Measurements from ENCODE around the gene NBDY.

The NBDY gene

DNA sequence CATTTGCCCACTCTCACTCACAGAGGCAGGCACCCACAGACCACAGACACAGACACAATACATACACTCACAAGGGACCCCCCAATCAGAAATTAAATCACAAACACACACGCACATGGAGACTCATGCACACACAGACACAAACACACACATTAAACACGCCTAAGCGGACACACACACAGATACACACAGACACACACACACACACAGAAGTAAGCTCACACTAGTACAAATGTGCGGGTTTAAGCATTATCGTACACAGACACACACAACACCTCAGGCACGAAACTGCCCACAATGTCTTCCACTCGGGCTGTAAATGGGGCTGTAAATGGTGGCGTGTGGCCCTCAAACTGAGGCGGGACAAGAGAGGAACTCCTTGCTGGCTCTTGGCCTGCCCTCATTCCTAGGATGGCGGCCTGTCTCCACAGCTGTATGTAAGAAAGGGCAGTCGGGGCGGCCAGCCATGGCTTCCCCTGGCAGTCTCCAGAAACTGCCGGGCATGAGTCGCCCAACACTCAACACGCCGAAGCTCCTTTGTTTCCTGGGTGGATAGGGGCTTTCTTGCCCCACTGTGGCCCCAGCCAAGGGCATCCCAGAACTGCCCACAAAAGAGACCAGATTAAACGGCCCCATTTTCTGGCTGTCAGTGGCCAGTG, 53.9 kb downstream of the NBDY start:
- H3K79me1 ChIP-seq (ENCODE audit: low read length): peaks cover 3% of the 10 kb centered on the region
- H3K18ac ChIP-seq (ENCODE audit: low read length): no peak overlapping the region
- no peak overlapping the region for H3K4me2 ChIP-seq (ENCODE audit: low read length)
- no peaks in the 10 kb centered on the region for H3K79me2 ChIP-seq (ENCODE audit: control insufficient read depth, insufficient read depth, low read length)
- no peak for DNase-seq
- H3K4me3 ChIP-seq (ENCODE audit: low read length): no peak overlapping the region
- H2BK15ac ChIP-seq (replicated peaks; ENCODE audit: low read depth): no peak overlapping the region
- H3K56ac ChIP-seq (ENCODE audit: low read length): no peak overlapping the region
- no peaks in the 10 kb centered on the region for H3K27me3 ChIP-seq (ENCODE audit: insufficient read depth, low read length, poor library complexity)
- no peak overlapping the region for H2BK5ac ChIP-seq (ENCODE audit: low read length)
- H2AK5ac ChIP-seq (ENCODE audit: low read length): no peak overlapping the region
- no peak overlapping the region for H3K23ac ChIP-seq (ENCODE audit: low read length)
- no peak overlapping the region for H4K5ac ChIP-seq (ENCODE audit: low read length)
- H3K4me1 ChIP-seq (ENCODE audit: control insufficient read depth, low read depth, low read length): no peaks in the 10 kb centered on the region
- no peaks in the 10 kb centered on the region for H3K36me3 ChIP-seq (ENCODE audit: control insufficient read depth, insufficient read depth, low read length)
- no peak overlapping the region for H2BK120ac ChIP-seq (ENCODE audit: low read depth, low read length)
- H3K4ac ChIP-seq (ENCODE audit: low read depth, low read length): no peak overlapping the region
- no peak overlapping the region for H3K9ac ChIP-seq (ENCODE audit: low read length)
- H4K8ac ChIP-seq (ENCODE audit: low read depth, low read length): no peak overlapping the region
- no CpG with 5 or more reads among the region's 17 CpGs for WGBS (ENCODE audit: extremely low coverage, insufficient coverage, low lambda C conversion rate)
- no peak overlapping the region for H3K27ac ChIP-seq (ENCODE audit: low read depth, low read length)

DNA sequence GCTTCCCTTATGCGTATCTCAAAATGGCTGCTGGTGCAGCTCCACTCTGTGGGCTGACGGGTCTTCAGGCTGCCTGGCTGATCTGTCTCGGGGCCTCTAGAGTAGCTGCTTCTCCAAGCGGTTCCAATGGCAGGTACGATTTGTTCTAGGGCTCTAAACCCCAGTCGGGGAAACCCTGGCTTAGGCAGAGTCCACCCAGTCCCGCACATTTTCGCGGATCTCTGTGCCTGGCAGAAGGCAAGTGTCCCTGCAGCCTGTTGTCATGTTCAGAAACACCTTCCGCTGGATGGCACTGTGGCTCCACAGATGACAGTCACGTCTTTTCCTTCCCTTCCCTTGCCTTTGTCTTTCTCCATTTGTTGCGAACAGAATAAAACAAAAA, 54.4 kb downstream of the NBDY start:
- no peak overlapping the region for H4K8ac ChIP-seq (ENCODE audit: low read depth, low read length)
- H3K4me3 ChIP-seq (ENCODE audit: low read length): no peak overlapping the region
- no peak overlapping the region for H3K4me2 ChIP-seq (ENCODE audit: low read length)
- no peak overlapping the region for H3K9ac ChIP-seq (ENCODE audit: low read length)
- H3K27me3 ChIP-seq (ENCODE audit: insufficient read depth, low read length, poor library complexity): no peaks in the 10 kb centered on the region
- H2BK120ac ChIP-seq (ENCODE audit: low read depth, low read length): no peak overlapping the region
- H2AK5ac ChIP-seq (ENCODE audit: low read length): no peak overlapping the region
- no peak overlapping the region for H2BK5ac ChIP-seq (ENCODE audit: low read length)
- H3K4ac ChIP-seq (ENCODE audit: low read depth, low read length): no peak overlapping the region
- H3K18ac ChIP-seq (ENCODE audit: low read length): no peak overlapping the region
- DNase-seq: no peak
- H3K36me3 ChIP-seq (ENCODE audit: control insufficient read depth, insufficient read depth, low read length): no peaks in the 10 kb centered on the region
- no peak overlapping the region for H4K5ac ChIP-seq (ENCODE audit: low read length)
- no peak overlapping the region for H3K56ac ChIP-seq (ENCODE audit: low read length)
- H3K79me2 ChIP-seq (ENCODE audit: control insufficient read depth, insufficient read depth, low read length): no peaks in the 10 kb centered on the region
- H3K4me1 ChIP-seq (ENCODE audit: control insufficient read depth, low read depth, low read length): no peaks in the 10 kb centered on the region
- H3K23ac ChIP-seq (ENCODE audit: low read length): no peak overlapping the region
- no peak overlapping the region for H2BK15ac ChIP-seq (replicated peaks; ENCODE audit: low read depth)
- H3K79me1 ChIP-seq (ENCODE audit: low read length): peaks cover 3% of the 10 kb centered on the region
- WGBS (ENCODE audit: extremely low coverage, insufficient coverage, low lambda C conversion rate): no CpG with 5 or more reads among the region's 12 CpGs
- no peak overlapping the region for H3K27ac ChIP-seq (ENCODE audit: low read depth, low read length)

DNA sequence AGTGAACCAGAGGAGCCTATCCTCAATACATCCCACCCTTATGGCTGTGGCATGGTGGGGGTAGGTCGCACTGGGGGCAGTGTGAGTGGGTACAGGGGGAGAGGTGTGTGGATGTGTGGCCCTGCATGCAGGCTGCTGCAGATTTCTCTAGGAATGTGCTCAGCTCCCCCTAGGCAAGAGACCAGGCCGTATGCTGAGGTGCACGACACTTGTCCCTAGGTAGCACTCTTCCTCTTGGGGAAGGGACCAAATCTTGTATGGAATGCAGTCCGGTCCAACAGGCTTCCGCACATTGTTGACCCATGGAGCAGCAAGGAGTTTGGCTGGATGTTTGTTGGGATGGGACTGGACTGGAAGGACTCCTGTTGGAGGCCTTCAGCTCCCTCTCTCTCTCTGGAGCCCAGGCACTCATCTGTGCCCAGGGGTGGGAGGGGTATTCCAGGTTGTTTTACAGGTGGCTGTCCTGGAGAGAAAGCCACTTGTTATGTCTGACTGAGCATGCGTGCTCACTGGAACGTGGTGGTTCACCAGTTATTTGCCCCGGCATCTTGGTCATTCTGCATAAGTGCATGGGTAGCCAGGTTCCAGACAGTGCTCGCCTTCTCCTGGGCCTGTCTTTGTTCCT, 55.1 kb downstream of the NBDY start:
- Histone ChIP-seq H3K4me3 (ENCODE audit: low read length) (no peak overlapping the region), H2BK120ac (ENCODE audit: low read depth, low read length) (no peak overlapping the region), H3K56ac (ENCODE audit: low read length) (no peak overlapping the region), H3K4me2 (ENCODE audit: low read length) (no peak overlapping the region), H4K8ac (ENCODE audit: low read depth, low read length) (no peak overlapping the region), H2AK5ac (ENCODE audit: low read length) (no peak overlapping the region), H3K18ac (ENCODE audit: low read length) (no peak overlapping the region), H3K4me1 (ENCODE audit: control insufficient read depth, low read depth, low read length) (no peaks in the 10 kb centered on the region), H3K79me2 (ENCODE audit: control insufficient read depth, insufficient read depth, low read length) (no peaks in the 10 kb centered on the region), H3K4ac (ENCODE audit: low read depth, low read length) (no peak overlapping the region), H2BK15ac (replicated peaks; ENCODE audit: low read depth) (no peak overlapping the region), H3K9ac (ENCODE audit: low read length) (no peak overlapping the region), H3K27ac (ENCODE audit: low read depth, low read length) (no peak overlapping the region), H3K79me1 (ENCODE audit: low read length) (peaks cover 3% of the 10 kb centered on the region), H2BK5ac (ENCODE audit: low read length) (no peak overlapping the region), H3K23ac (ENCODE audit: low read length) (no peak overlapping the region), H3K27me3 (ENCODE audit: insufficient read depth, low read length, poor library complexity) (no peaks in the 10 kb centered on the region), H4K5ac (ENCODE audit: low read length) (no peak overlapping the region), H3K36me3 (ENCODE audit: control insufficient read depth, insufficient read depth, low read length) (no peaks in the 10 kb centered on the region)
- no peak for DNase-seq
- no CpG with 5 or more reads among the region's 9 CpGs for WGBS (ENCODE audit: extremely low coverage, insufficient coverage, low lambda C conversion rate)

DNA sequence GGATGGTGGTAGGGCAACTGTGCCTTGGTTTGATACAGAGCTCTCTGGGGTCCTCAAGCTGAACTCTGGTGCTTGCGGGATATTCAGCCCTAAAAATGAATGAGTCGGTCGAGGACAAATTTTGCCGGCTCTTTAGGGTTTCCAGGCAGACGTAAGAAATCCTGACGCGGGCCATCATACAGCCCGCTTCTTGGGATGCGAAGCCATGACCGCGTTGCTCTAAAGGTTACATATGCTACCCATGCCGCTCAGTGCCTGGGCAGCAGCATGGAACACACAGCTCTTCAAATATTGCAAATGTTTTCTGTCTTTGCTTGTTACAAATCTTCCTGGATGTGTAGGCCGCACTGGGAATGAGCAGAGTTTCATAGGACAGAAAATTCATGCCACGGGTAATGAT, 55.6 kb downstream of the NBDY start:
- Histone ChIP-seq H3K4me3 (ENCODE audit: low read length) (no peak overlapping the region), H2BK15ac (replicated peaks; ENCODE audit: low read depth) (no peak overlapping the region), H3K23ac (ENCODE audit: low read length) (no peak overlapping the region), H3K18ac (ENCODE audit: low read length) (no peak overlapping the region), H3K4ac (ENCODE audit: low read depth, low read length) (no peak overlapping the region), H3K9ac (ENCODE audit: low read length) (no peak overlapping the region), H4K5ac (ENCODE audit: low read length) (no peak overlapping the region), H3K36me3 (ENCODE audit: control insufficient read depth, insufficient read depth, low read length) (no peaks in the 10 kb centered on the region), H2AK5ac (ENCODE audit: low read length) (no peak overlapping the region), H3K27me3 (ENCODE audit: insufficient read depth, low read length, poor library complexity) (no peaks in the 10 kb centered on the region), H3K27ac (ENCODE audit: low read depth, low read length) (no peak overlapping the region), H3K4me2 (ENCODE audit: low read length) (no peak overlapping the region), H3K56ac (ENCODE audit: low read length) (no peak overlapping the region), H3K79me2 (ENCODE audit: control insufficient read depth, insufficient read depth, low read length) (no peaks in the 10 kb centered on the region), H4K8ac (ENCODE audit: low read depth, low read length) (no peak overlapping the region), H3K79me1 (ENCODE audit: low read length) (peaks cover 3% of the 10 kb centered on the region), H2BK120ac (ENCODE audit: low read depth, low read length) (no peak overlapping the region), H2BK5ac (ENCODE audit: low read length) (no peak overlapping the region), H3K4me1 (ENCODE audit: control insufficient read depth, low read depth, low read length) (no peaks in the 10 kb centered on the region)
- WGBS (ENCODE audit: extremely low coverage, insufficient coverage, low lambda C conversion rate): no CpG with 5 or more reads among the region's 14 CpGs
- DNase-seq: no peak

DNA sequence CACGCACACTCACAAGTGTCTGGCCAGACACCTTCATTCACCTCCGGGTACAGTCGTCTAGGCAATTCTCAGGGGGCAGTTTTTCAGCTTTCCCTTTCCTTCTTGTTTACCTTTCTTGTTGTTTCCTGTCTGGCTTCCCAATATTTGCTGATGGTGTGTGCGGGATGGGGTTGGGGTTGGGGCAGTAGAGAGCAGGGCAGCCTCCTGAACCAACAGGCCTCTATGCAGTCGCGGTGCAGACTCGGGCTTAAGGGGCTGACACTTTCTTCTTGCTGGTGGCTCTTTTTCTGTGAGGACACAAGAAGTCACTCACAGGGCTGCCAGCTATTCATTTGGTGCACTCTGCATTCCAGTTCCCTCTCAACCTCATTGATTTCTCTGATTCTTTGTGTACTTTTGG, 56.4 kb downstream of the NBDY start:
- no peak overlapping the region for H3K9ac ChIP-seq (ENCODE audit: low read length)
- H3K79me1 ChIP-seq (ENCODE audit: low read length): peaks cover 3% of the 10 kb centered on the region
- no peak overlapping the region for H3K18ac ChIP-seq (ENCODE audit: low read length)
- no peak overlapping the region for H3K56ac ChIP-seq (ENCODE audit: low read length)
- no peak overlapping the region for H3K27ac ChIP-seq (ENCODE audit: low read depth, low read length)
- no peak overlapping the region for H3K23ac ChIP-seq (ENCODE audit: low read length)
- H3K4me3 ChIP-seq (ENCODE audit: low read length): no peak overlapping the region
- H4K5ac ChIP-seq (ENCODE audit: low read length): no peak overlapping the region
- no peak overlapping the region for H3K4ac ChIP-seq (ENCODE audit: low read depth, low read length)
- H2AK5ac ChIP-seq (ENCODE audit: low read length): no peak overlapping the region
- no peak overlapping the region for H4K8ac ChIP-seq (ENCODE audit: low read depth, low read length)
- no peak overlapping the region for H2BK15ac ChIP-seq (replicated peaks; ENCODE audit: low read depth)
- H3K4me2 ChIP-seq (ENCODE audit: low read length): no peak overlapping the region
- no peak for DNase-seq
- no peaks in the 10 kb centered on the region for H3K27me3 ChIP-seq (ENCODE audit: insufficient read depth, low read length, poor library complexity)
- no peaks in the 10 kb centered on the region for H3K4me1 ChIP-seq (ENCODE audit: control insufficient read depth, low read depth, low read length)
- H3K36me3 ChIP-seq (ENCODE audit: control insufficient read depth, insufficient read depth, low read length): no peaks in the 10 kb centered on the region
- H2BK120ac ChIP-seq (ENCODE audit: low read depth, low read length): no peak overlapping the region
- no CpG with 5 or more reads among the region's 7 CpGs for WGBS (ENCODE audit: extremely low coverage, insufficient coverage, low lambda C conversion rate)
- H3K79me2 ChIP-seq (ENCODE audit: control insufficient read depth, insufficient read depth, low read length): no peaks in the 10 kb centered on the region
- H2BK5ac ChIP-seq (ENCODE audit: low read length): no peak overlapping the region

Data from mesendoderm (in vitro differentiated cells).